OCI-LY7 (cell line): ENCODE data around the gene RPS29. TPM values are rescaled to one million over a fixed set of nuclear protein-coding genes. Genes with fewer than 3 reads are reported as not detected.

Source experiments
- BruUV-seq: library from RNA; stranded (reverse); fragments of 400-500 nt; replicated peaks from 2 replicates; lab custom pipeline; 2021; lab: Mats Ljungman, UMichigan
- CTCF ChIA-PET: fragments of 300-600 bp; sonication (Branson Sonifier 250); formaldehyde crosslinking; loops from one replicate; lab custom pipeline; 2022; ENCODE audit warnings: antibody characterized with exemption; ENCODE audit not compliant: unreplicated experiment; lab: Charles Lee
- POLR2A ChIA-PET: fragments of 300-600 bp; sonication (Branson Sonifier 250); formaldehyde crosslinking; loops from one replicate; lab custom pipeline; 2022; ENCODE audit warnings: antibody characterized with exemption; lab: Charles Lee
- DNase-seq: peaks from one replicate; pipeline ENCODE4 v3.0.0-alpha.2; 2015; ENCODE audit warnings: low spot score
- H2AFZ ChIP-seq: fragments of 200-600 bp; sonication (generic), shearing (Covaris generic); 2 replicates; pipeline ENCODE4 v1.6.1; 2014; ENCODE audit warnings: mild to moderate bottlenecking, antibody characterized with exemption, low read length, moderate library complexity
- H3K27ac ChIP-seq: fragments of 200-600 bp; sonication (generic); 2 replicates; pipeline ENCODE4 v1.5.1; 2014; ENCODE audit warnings: mixed run types, low read depth, mild to moderate bottlenecking, moderate library complexity, low read length, inconsistent platforms; ENCODE audit not compliant: poor library complexity, severe bottlenecking
- H3K36me3 ChIP-seq: fragments of 200-600 bp; sonication (generic); 2 replicates; pipeline ENCODE4 v1.6.1; 2014; ENCODE audit warnings: mild to moderate bottlenecking, antibody characterized with exemption, low read length, moderate library complexity, mixed read lengths; ENCODE audit not compliant: insufficient read depth
- H3K4me1 ChIP-seq: fragments of 200-600 bp; sonication (generic); 2 replicates; pipeline ENCODE4 v1.5.1; 2014; ENCODE audit warnings: mild to moderate bottlenecking, low read length; ENCODE audit not compliant: insufficient read depth, poor library complexity, severe bottlenecking
- H3K4me2 ChIP-seq: fragments of 200-600 bp; sonication (generic); 2 replicates; pipeline ENCODE4 v1.6.1; 2014; ENCODE audit warnings: mild to moderate bottlenecking, low read length
- H3K4me3 ChIP-seq: fragments of 200-600 bp; sonication (generic); 2 replicates; pipeline ENCODE4 v1.5.1; 2014; ENCODE audit warnings: mild to moderate bottlenecking, low read depth, low read length; ENCODE audit not compliant: poor library complexity, severe bottlenecking
- H3K79me2 ChIP-seq: fragments of 200-600 bp; sonication (generic); 2 replicates; pipeline ENCODE4 v1.6.1; 2016; ENCODE audit warnings: low read depth, mild to moderate bottlenecking, low read length, moderate library complexity, mixed read lengths; ENCODE audit not compliant: insufficient read depth
- H3K9me2 ChIP-seq: fragments of 200-600 bp; sonication (generic); 2 replicates; pipeline ENCODE4 v1.6.1; 2016; ENCODE audit warnings: mild to moderate bottlenecking, low read length, mixed read lengths; ENCODE audit not compliant: insufficient read depth
- H3K9me3 ChIP-seq: fragments of 200-600 bp; sonication (generic); 2 replicates; pipeline ENCODE4 v1.6.1; 2014; ENCODE audit warnings: mild to moderate bottlenecking, mixed run types, low read length, mixed read lengths
- H4K20me1 ChIP-seq: fragments of 200-600 bp; sonication (generic); 2 replicates; pipeline ENCODE4 v1.6.1; 2014; ENCODE audit warnings: mild to moderate bottlenecking, antibody characterized with exemption, low read length, moderate library complexity, mixed read lengths; ENCODE audit not compliant: insufficient read depth
- CTCF ChIP-seq: fragments of 200-600 bp; sonication (generic); conservative IDR thresholded peaks from 2 replicates; pipeline ENCODE4 v1.5.1; 2014; ENCODE audit warnings: mild to moderate bottlenecking, antibody characterized with exemption, low read length, moderate library complexity, mixed read lengths
- EZH2phosphoT487 ChIP-seq: fragments of 200-600 bp; sonication (generic); IDR thresholded peaks from 2 replicates; pipeline ENCODE4 v1.6.1; 2018; ENCODE audit warnings: low read depth, borderline replicate concordance, mild to moderate bottlenecking, mixed run types, antibody characterized with exemption, low read length, moderate library complexity, mixed read lengths
- intact Hi-C: fragments of 100-400 bp; cut with micrococcal nuclease; formaldehyde crosslinking; loops from one replicate; pipeline ENCODE4 v1.10.0; 2022; ENCODE audit not compliant: unreplicated experiment
- total RNA-seq, 2 experiments: library from RNA; depleted of rRNA in 1 of 2; stranded (reverse); fragments of >200 nt in 1 of 2; shearing (Covaris generic) in 1 of 2; gene quantifications; 2 replicates each; pipeline ENCODE4 v1.2.3, GENCODE V29; 2014 to 2022

RPS29 gene
- total RNA-seq, 2 experiments from 2014 or later = 2,518 to 6,504 TPM

GRCh38 chr14:49594347-49595091, 8.3 kb upstream of the RPS29 start:
- Histone ChIP-seq H3K4me2 (peak overlapping the region; percentile 51), H3K9me2 (no peaks in the 10 kb centered on the region), H2AFZ (peak overlapping the region; percentile 7; the same call in 1 of the 2 replicates), H3K4me3 (peak overlapping the region; percentile 25), H3K9me3 (no peaks in the 10 kb centered on the region), H3K36me3 (peaks cover 3% of the 10 kb centered on the region; the same call in 1 of the 2 replicates), H3K4me1 (peaks cover 44% of the 10 kb centered on the region), H3K27ac (peak overlapping the region; percentile 68), H3K79me2 (peaks cover 39% of the 10 kb centered on the region), H4K20me1 (no peaks in the 10 kb centered on the region)
- BruUV-seq = no TSS peak
- TF ChIP-seq EZH2phosphoT487 (no peak), CTCF (no peak)
- ChIA-PET CTCF (interaction anchor here (1.2 to 1.6 kb wide), 2 partner anchors 8 to 26 kb away, joined by 3 to 5 read pairs; partner anchors contain the start of gene RPS29), POLR2A (interaction anchor here (0.6 to 5.1 kb wide), 10 partner anchors 9 to 652 kb away, joined by 3 to 32 read pairs (median 4); partner anchors contain the start of genes MGAT2, RPL36AL and RPS29)
- DNase-seq = peak; percentile 59
- intact Hi-C loops = loop anchor here (5.0 to 10.0 kb wide), 4 partner anchors 173 to 1230 kb away; partner anchors contain the start of gene KLHDC2

- Histone ChIP-seq H3K4me3 (peak overlapping the region; percentile 36), H3K9me3 (no peaks in the 10 kb centered on the region), H2AFZ (peak overlapping the region; percentile 27; the same call in 1 of the 2 replicates), H3K27ac (peak overlapping the region; percentile 68), H3K4me2 (peak overlapping the region; percentile 51), H3K36me3 (no peaks in the 10 kb centered on the region), H4K20me1 (no peaks in the 10 kb centered on the region), H3K4me1 (peaks cover 44% of the 10 kb centered on the region), H3K9me2 (no peaks in the 10 kb centered on the region), H3K79me2 (peaks cover 29% of the 10 kb centered on the region; the same call in 1 of the 2 replicates)
- no peak for TF ChIP-seq CTCF
- POLR2A ChIA-PET = interaction anchor here (0.8 to 5.1 kb wide), 3 partner anchors 8 to 1229 kb away, joined by 3 to 32 read pairs (median 30); partner anchors contain the start of genes MGAT2, RPL36AL and RPS29
- no TSS peak for BruUV-seq
- CTCF ChIA-PET = no interaction called here
- DNase-seq = no peak
- intact Hi-C loops = loop anchor here (10.0 kb wide), 2 partner anchors 382 to 1232 kb away; no protein-coding TSS in a partner anchor
Measured at GRCh38 chr14:49593016-49593415, 6.8 kb upstream of the RPS29 start.
